IMR-90 (cell line): Measurements from ENCODE around the gene MBTD1. TPM values are rescaled to one million over a fixed set of nuclear protein-coding genes. Genes with fewer than 3 reads are reported as not detected.

Experiments
- ATAC-seq: fragments of 200-7000 bp; cut with Tn5 transposase; 2 replicates; pipeline ENCODE4 v1.9.1; 2020; ENCODE audit warnings: low read depth, mild to moderate bottlenecking, moderate library complexity
- BruUV-seq: library from RNA; stranded (reverse); fragments of 400-500 nt; replicated peaks from 2 replicates; lab custom pipeline; 2021; lab: Mats Ljungman, UMichigan
- CTCF ChIA-PET: fragments of 300-600 bp; formaldehyde crosslinking; extraction: SDS; loops from one replicate; lab custom pipeline; 2021; ENCODE audit warnings: antibody characterized with exemption; lab: Yijun Ruan, JAX
- POLR2A ChIA-PET: fragments of 300-600 bp; sonication (Branson Sonifier 250); formaldehyde crosslinking; loops from one replicate; lab custom pipeline; 2022; ENCODE audit warnings: antibody characterized with exemption; ENCODE audit not compliant: unreplicated experiment; lab: Charles Lee
- DNase-seq: peaks from one replicate; pipeline ENCODE4 v3.0.0; 2013
- H2AFZ ChIP-seq: replicated peaks from 2 replicates; pipeline ENCODE3; 2013; ENCODE audit warnings: low read length, mild to moderate bottlenecking; ENCODE audit not compliant: poor library complexity
- H2AK5ac ChIP-seq: 2 replicates; pipeline ENCODE4 v1.6.1; 2013; ENCODE audit warnings: low read depth, low read length, inconsistent platforms
- H2AK9ac ChIP-seq: replicated peaks from 2 replicates; pipeline ENCODE3; 2013; ENCODE audit warnings: mild to moderate bottlenecking, low read depth, low read length, moderate library complexity; ENCODE audit not compliant: poor library complexity
- H2BK120ac ChIP-seq: 2 replicates; pipeline ENCODE4 v1.6.1; 2013; ENCODE audit warnings: low read depth, low read length, inconsistent platforms
- H2BK15ac ChIP-seq: 3 replicates; pipeline ENCODE4 v1.6.1; 2013; ENCODE audit warnings: low read depth, low read length, inconsistent platforms
- H2BK20ac ChIP-seq: 2 replicates; pipeline ENCODE4 v1.6.1; 2013; ENCODE audit warnings: low read depth, mild to moderate bottlenecking, inconsistent platforms, low read length, moderate library complexity
- H2BK5ac ChIP-seq: 2 replicates; pipeline ENCODE4 v1.6.1; 2013; ENCODE audit warnings: mild to moderate bottlenecking, low read depth, low read length, inconsistent platforms; ENCODE audit not compliant: poor library complexity, severe bottlenecking
- H3K14ac ChIP-seq: replicated peaks from 2 replicates; pipeline ENCODE4 v1.6.1; 2013; ENCODE audit warnings: low read depth, low read length, inconsistent platforms
- H3K18ac ChIP-seq: 2 replicates; pipeline ENCODE4 v1.6.1; 2013; ENCODE audit warnings: low read depth, low read length, control low read depth
- H3K23ac ChIP-seq: 2 replicates; pipeline ENCODE4 v1.6.1; 2013; ENCODE audit warnings: low read depth, low read length, inconsistent platforms
- H3K27ac ChIP-seq: 2 replicates; pipeline ENCODE4 v1.5.1; 2013; ENCODE audit warnings: mild to moderate bottlenecking, control low read depth, low read length; ENCODE audit not compliant: insufficient read depth
- H3K27me3 ChIP-seq: 2 replicates; pipeline ENCODE4 v1.6.1; 2013; ENCODE audit warnings: low read length; ENCODE audit not compliant: control insufficient read depth, insufficient read depth
- H3K36me3 ChIP-seq: 2 replicates; pipeline ENCODE4 v1.6.1; 2013; ENCODE audit warnings: low read length, mixed read lengths; ENCODE audit not compliant: control insufficient read depth, insufficient read depth
- H3K4ac ChIP-seq: 2 replicates; pipeline ENCODE4 v1.6.1; 2013; ENCODE audit warnings: low read depth, low read length, inconsistent platforms
- H3K4me1 ChIP-seq: 2 replicates; pipeline ENCODE4 v1.6.1; 2013; ENCODE audit warnings: low read length, mixed read lengths; ENCODE audit not compliant: control insufficient read depth, insufficient read depth
- H3K4me2 ChIP-seq: 2 replicates; pipeline ENCODE4 v1.6.1; 2013; ENCODE audit warnings: low read depth, mild to moderate bottlenecking, control low read depth, low read length, moderate library complexity
- H3K4me3 ChIP-seq: 2 replicates; pipeline ENCODE4 v1.5.1; 2013; ENCODE audit warnings: low read depth, mild to moderate bottlenecking, control low read depth, low read length, moderate library complexity; ENCODE audit not compliant: insufficient read depth
- H3K56ac ChIP-seq: 2 replicates; pipeline ENCODE4 v1.6.1; 2013; ENCODE audit warnings: low read length, inconsistent platforms; ENCODE audit not compliant: insufficient read depth; ENCODE audit errors: extremely low read depth
- H3K79me1 ChIP-seq, 2 experiments: 2 replicates each; pipeline ENCODE4 v1.6.1; 2013; ENCODE audit warnings: low read length in 2 of 2, inconsistent platforms in 1 of 2, low read depth in 1 of 2
- H3K9ac ChIP-seq: 2 replicates; pipeline ENCODE4 v1.6.1; 2013; ENCODE audit warnings: low read depth, low read length, control low read depth
- H3K9me1 ChIP-seq: 2 replicates; pipeline ENCODE4 v1.6.1; 2013; ENCODE audit warnings: low read length, inconsistent platforms; ENCODE audit not compliant: insufficient read depth
- H3K9me3 ChIP-seq: 2 replicates; pipeline ENCODE4 v1.6.1; 2013; ENCODE audit warnings: low read length; ENCODE audit not compliant: control insufficient read depth, insufficient read depth
- H4K20me1 ChIP-seq: 2 replicates; pipeline ENCODE4 v1.6.1; 2013; ENCODE audit warnings: low read length, inconsistent platforms; ENCODE audit not compliant: insufficient read depth
- H4K5ac ChIP-seq: 2 replicates; pipeline ENCODE4 v1.6.1; 2013; ENCODE audit warnings: mild to moderate bottlenecking, low read depth, low read length, control low read depth
- H4K8ac ChIP-seq, 2 experiments: 2 replicates each; pipeline ENCODE4 v1.6.1; 2013; ENCODE audit warnings: low read depth in 2 of 2, low read length in 2 of 2, control low read depth in 1 of 2, inconsistent platforms in 1 of 2
- H4K91ac ChIP-seq: 2 replicates; pipeline ENCODE4 v1.6.1; 2013; ENCODE audit warnings: low read depth, low read length, inconsistent platforms; ENCODE audit not compliant: insufficient read depth
- BHLHE40 ChIP-seq: fragments of 150-350 bp; IDR thresholded peaks from 2 replicates; pipeline ENCODE4 v1.6.1; 2016; ENCODE audit warnings: mild to moderate bottlenecking, low read depth, low read length
- CEBPB ChIP-seq: IDR thresholded peaks from 2 replicates; pipeline ENCODE4 v1.6.1; 2012; ENCODE audit warnings: low read depth, low read length, improper control_type of control experiment
- CHD1 ChIP-seq: IDR thresholded peaks from 2 replicates; pipeline ENCODE4 v1.6.1; 2012; ENCODE audit warnings: low read depth, low read length, improper control_type of control experiment
- ELK1 ChIP-seq: fragments of 150-350 bp; IDR thresholded peaks from 2 replicates; pipeline ENCODE4 v1.6.1; 2016; ENCODE audit warnings: low read depth, mild to moderate bottlenecking, low read length, moderate library complexity, borderline replicate concordance
- FOS ChIP-seq: fragments of 150-350 bp; IDR thresholded peaks from 2 replicates; pipeline ENCODE4 v1.6.1; 2016; ENCODE audit warnings: low read depth, low read length
- MAFK ChIP-seq: IDR thresholded peaks from 2 replicates; pipeline ENCODE4 v1.6.1; 2012; ENCODE audit warnings: low read depth, low read length, improper control_type of control experiment
- MAZ ChIP-seq: IDR thresholded peaks from 2 replicates; pipeline ENCODE4 v1.6.1; 2012; ENCODE audit warnings: low read depth, mild to moderate bottlenecking, low read length, improper control_type of control experiment, moderate library complexity, borderline replicate concordance
- MXI1 ChIP-seq: IDR thresholded peaks from 2 replicates; pipeline ENCODE4 v1.6.1; 2012; ENCODE audit warnings: low read depth, mild to moderate bottlenecking, low read length, moderate library complexity, borderline replicate concordance
- NFE2L2 ChIP-seq: fragments of 150-350 bp; IDR thresholded peaks from 2 replicates; pipeline ENCODE4 v1.6.1; 2016; ENCODE audit warnings: low read depth, mild to moderate bottlenecking, low read length
- POLR2A ChIP-seq: IDR thresholded peaks from 2 replicates; pipeline ENCODE4 v1.6.1; 2012; ENCODE audit warnings: mild to moderate bottlenecking, low read depth, low read length
- RAD21 ChIP-seq: IDR thresholded peaks from 2 replicates; pipeline ENCODE4 v1.6.1; 2012; ENCODE audit warnings: low read length, improper control_type of control experiment
- RCOR1 ChIP-seq: IDR thresholded peaks from 2 replicates; pipeline ENCODE4 v1.6.1; 2012; ENCODE audit warnings: mild to moderate bottlenecking, low read length, improper control_type of control experiment; ENCODE audit not compliant: insufficient replicate concordance
- RFX5 ChIP-seq: IDR thresholded peaks from 2 replicates; pipeline ENCODE4 v1.8.0; 2012; ENCODE audit warnings: low read depth, mild to moderate bottlenecking, low read length, moderate library complexity
- SMC3 ChIP-seq: fragments of 150-350 bp; IDR thresholded peaks from 2 replicates; pipeline ENCODE4 v1.6.1; 2016; ENCODE audit warnings: low read depth, mild to moderate bottlenecking, antibody characterized with exemption, low read length, moderate library complexity
- USF2 ChIP-seq: fragments of 150-350 bp; IDR thresholded peaks from 2 replicates; pipeline ENCODE4 v1.6.1; 2017; ENCODE audit warnings: mild to moderate bottlenecking, antibody characterized with exemption, low read length, low read depth
- WGBS, 2 experiments: methylation state at CpG; one replicate each; pipeline versions ENCODE4 v1.1.5 to v1.1.7; 2013; ENCODE audit warnings: missing lambda C conversion rate in 2 of 2; ENCODE audit not compliant: insufficient read length in 1 of 2; ENCODE audit errors: extremely low coverage in 2 of 2; 5-methylcytosine and 5-hydroxymethylcytosine counted together
- dilution Hi-C: fragments of 300-500 bp; cut with HindIII; formaldehyde crosslinking; loops from one replicate; pipeline ENCODE4 v1.14.3; 2018; ENCODE audit warnings: low sequenced_read_pairs; ENCODE audit not compliant: unreplicated experiment
- in situ Hi-C: fragments of 300-500 bp; cut with MboI; formaldehyde crosslinking; loops from 3 replicates; pipeline ENCODE4 v1.14.3; 2019; ENCODE audit warnings: low sequenced_read_pairs, inconsistent platforms, mixed read lengths
- intact Hi-C: fragments of 100-400 bp; cut with micrococcal nuclease; formaldehyde crosslinking; loops from 2 replicates; pipeline ENCODE4 v1.10.0; 2022
- polyA plus RNA-seq, 3 experiments: library from polyadenylated mRNA; depleted of rRNA; stranded (reverse); fragments of >200 nt; gene quantifications; 2 replicates each; pipeline ENCODE4 v1.2.3, GENCODE V29; 2012; ENCODE audit warnings: low replicate concordance in 1 of 3
- total RNA-seq: library from RNA; depleted of rRNA; stranded (reverse); fragments of >200 nt; gene quantifications from 2 replicates; pipeline ENCODE4 v1.2.3, GENCODE V29; 2012
- TF ChIP-seq, protein P1 (sequence below): conservative IDR thresholded peaks from 2 replicates; pipeline ENCODE4 v1.5.1; 2012; ENCODE audit warnings: mild to moderate bottlenecking, low read depth, low read length, improper control_type of control experiment

Gene MBTD1
- total and polyA plus RNA-seq, 2 of the 4 experiments (the other 2 are of a cell fraction), result 3.2 to 5.6 TPM

- no peak overlapping the region for H3K4ac ChIP-seq
- no TSS peak for BruUV-seq
- CTCF ChIA-PET, result interaction anchor here (0.7 kb wide), 1 partner anchor 58 kb away, joined by 3 read pairs; no protein-coding TSS in a partner anchor
These were observed 59.6 kb downstream of the MBTD1 start for GRCh38 chr17:51200295-51200694.

More at GRCh38 chr17:51200295-51200694, 59.6 kb downstream of the MBTD1 start:
- H4K91ac ChIP-seq, result no peak overlapping the region
- no peaks in the 10 kb centered on the region for H3K27me3 ChIP-seq
- ATAC-seq, result no peak
- DNase-seq, result no peak
- no peaks in the 10 kb centered on the region for H3K9me3 ChIP-seq
- H3K27ac ChIP-seq, result no peak overlapping the region
- no peaks in the 10 kb centered on the region for H3K79me1 ChIP-seq
- no peak overlapping the region for H3K4me2 ChIP-seq
- H2AK9ac ChIP-seq, result no peak overlapping the region
- no peak overlapping the region for H4K5ac ChIP-seq
- intact Hi-C loops (no loop called here), in situ Hi-C loops (no loop called here), dilution Hi-C loops (no loop called here)
- H4K8ac ChIP-seq, result no peak overlapping the region
- H3K14ac ChIP-seq, result no peak overlapping the region
- peaks cover 3% of the 10 kb centered on the region; the same call in 1 of the 2 replicates for H3K9me1 ChIP-seq
- no peak overlapping the region for H2BK120ac ChIP-seq
- no peak overlapping the region for H2AK5ac ChIP-seq
- no peaks in the 10 kb centered on the region for H4K20me1 ChIP-seq
- peaks cover 35% of the 10 kb centered on the region for H3K36me3 ChIP-seq
- WGBS, 2 experiments, result no CpG with 5 or more reads among the region's 6 CpGs
- no peaks in the 10 kb centered on the region for H3K4me1 ChIP-seq
- H2AFZ ChIP-seq, result no peak overlapping the region
- no peak overlapping the region for H3K9ac ChIP-seq
- H3K23ac ChIP-seq, result no peak overlapping the region
- H2BK15ac ChIP-seq, result no peak overlapping the region
- H2BK5ac ChIP-seq, result no peak overlapping the region
- H3K56ac ChIP-seq, result no peak overlapping the region
- no peak overlapping the region for H3K4me3 ChIP-seq
- POLR2A ChIA-PET, result no interaction called here
- H3K18ac ChIP-seq, result no peak overlapping the region
- TF ChIP-seq RCOR1 (no peak), RFX5 (no peak), CEBPB (no peak), MAZ (no peak), RAD21 (no peak), MXI1 (no peak), ELK1 (no peak), NFE2L2 (no peak), CHD1 (no peak), MAFK (no peak), FOS (no peak), BHLHE40 (no peak), USF2 (no peak), SMC3 (no peak), POLR2A (no peak)
- TF ChIP-seq, protein P1, sequence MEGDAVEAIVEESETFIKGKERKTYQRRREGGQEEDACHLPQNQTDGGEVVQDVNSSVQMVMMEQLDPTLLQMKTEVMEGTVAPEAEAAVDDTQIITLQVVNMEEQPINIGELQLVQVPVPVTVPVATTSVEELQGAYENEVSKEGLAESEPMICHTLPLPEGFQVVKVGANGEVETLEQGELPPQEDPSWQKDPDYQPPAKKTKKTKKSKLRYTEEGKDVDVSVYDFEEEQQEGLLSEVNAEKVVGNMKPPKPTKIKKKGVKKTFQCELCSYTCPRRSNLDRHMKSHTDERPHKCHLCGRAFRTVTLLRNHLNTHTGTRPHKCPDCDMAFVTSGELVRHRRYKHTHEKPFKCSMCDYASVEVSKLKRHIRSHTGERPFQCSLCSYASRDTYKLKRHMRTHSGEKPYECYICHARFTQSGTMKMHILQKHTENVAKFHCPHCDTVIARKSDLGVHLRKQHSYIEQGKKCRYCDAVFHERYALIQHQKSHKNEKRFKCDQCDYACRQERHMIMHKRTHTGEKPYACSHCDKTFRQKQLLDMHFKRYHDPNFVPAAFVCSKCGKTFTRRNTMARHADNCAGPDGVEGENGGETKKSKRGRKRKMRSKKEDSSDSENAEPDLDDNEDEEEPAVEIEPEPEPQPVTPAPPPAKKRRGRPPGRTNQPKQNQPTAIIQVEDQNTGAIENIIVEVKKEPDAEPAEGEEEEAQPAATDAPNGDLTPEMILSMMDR, result no peak
- no peak overlapping the region for H2BK20ac ChIP-seq
